HepG2 (cell line): ENCODE results near the gene CAMK2A.

Experiments used
- BRD4 ChIP-seq: sonication (generic); formaldehyde crosslinking; IDR thresholded peaks from 2 replicates; pipeline ENCODE4 v1.4.0; 2020; ENCODE audit warnings: missing genetic modification reagents
- CEBPB ChIP-seq: IDR thresholded peaks from 2 replicates; pipeline ENCODE4 v1.6.1; 2011; ENCODE audit warnings: low read depth, low read length, improper control_type of control experiment, borderline replicate concordance
- SAFB2 ChIP-seq: sonication (generic); formaldehyde crosslinking; IDR thresholded peaks from 2 replicates; pipeline ENCODE4 v1.5.1; 2020; ENCODE audit warnings: missing genetic modification reagents, low read depth, mild to moderate bottlenecking, borderline replicate concordance
- ZBTB42 ChIP-seq: sonication (generic); formaldehyde crosslinking; IDR thresholded peaks from 2 replicates; pipeline ENCODE4 v1.5.0; 2020; ENCODE audit warnings: mild to moderate bottlenecking, missing genetic modification reagents
- ZNF24 ChIP-seq: fragments of 450-650 bp; IDR thresholded peaks from 2 replicates; pipeline ENCODE4 v1.6.1; 2017; ENCODE audit warnings: antibody characterized with exemption, mild to moderate bottlenecking
- ZNF775 ChIP-seq: sonication (generic); formaldehyde crosslinking; IDR thresholded peaks from 2 replicates; pipeline ENCODE4 v1.4.0; 2020; ENCODE audit warnings: missing genetic modification reagents, mild to moderate bottlenecking, moderate library complexity, borderline replicate concordance
- TF ChIP-seq, protein P1 (sequence below): sonication (generic); formaldehyde crosslinking; IDR thresholded peaks from 2 replicates; pipeline ENCODE4 v1.4.0; 2020; ENCODE audit warnings: low read depth, missing genetic modification reagents
- TF ChIP-seq, protein P2 (sequence below): sonication (generic); formaldehyde crosslinking; IDR thresholded peaks from 2 replicates; pipeline ENCODE4 v1.5.0; 2020; ENCODE audit warnings: mild to moderate bottlenecking, missing genetic modification reagents, moderate library complexity

- TF ChIP-seq BRD4 (CRISPR knock-in tag) (no peak), ZBTB42 (CRISPR knock-in tag) (no peak), ZNF775 (no peak), CEBPB (no peak), SAFB2 (CRISPR knock-in tag) (no peak), ZNF24 (no peak)
- TF ChIP-seq, protein P1, sequence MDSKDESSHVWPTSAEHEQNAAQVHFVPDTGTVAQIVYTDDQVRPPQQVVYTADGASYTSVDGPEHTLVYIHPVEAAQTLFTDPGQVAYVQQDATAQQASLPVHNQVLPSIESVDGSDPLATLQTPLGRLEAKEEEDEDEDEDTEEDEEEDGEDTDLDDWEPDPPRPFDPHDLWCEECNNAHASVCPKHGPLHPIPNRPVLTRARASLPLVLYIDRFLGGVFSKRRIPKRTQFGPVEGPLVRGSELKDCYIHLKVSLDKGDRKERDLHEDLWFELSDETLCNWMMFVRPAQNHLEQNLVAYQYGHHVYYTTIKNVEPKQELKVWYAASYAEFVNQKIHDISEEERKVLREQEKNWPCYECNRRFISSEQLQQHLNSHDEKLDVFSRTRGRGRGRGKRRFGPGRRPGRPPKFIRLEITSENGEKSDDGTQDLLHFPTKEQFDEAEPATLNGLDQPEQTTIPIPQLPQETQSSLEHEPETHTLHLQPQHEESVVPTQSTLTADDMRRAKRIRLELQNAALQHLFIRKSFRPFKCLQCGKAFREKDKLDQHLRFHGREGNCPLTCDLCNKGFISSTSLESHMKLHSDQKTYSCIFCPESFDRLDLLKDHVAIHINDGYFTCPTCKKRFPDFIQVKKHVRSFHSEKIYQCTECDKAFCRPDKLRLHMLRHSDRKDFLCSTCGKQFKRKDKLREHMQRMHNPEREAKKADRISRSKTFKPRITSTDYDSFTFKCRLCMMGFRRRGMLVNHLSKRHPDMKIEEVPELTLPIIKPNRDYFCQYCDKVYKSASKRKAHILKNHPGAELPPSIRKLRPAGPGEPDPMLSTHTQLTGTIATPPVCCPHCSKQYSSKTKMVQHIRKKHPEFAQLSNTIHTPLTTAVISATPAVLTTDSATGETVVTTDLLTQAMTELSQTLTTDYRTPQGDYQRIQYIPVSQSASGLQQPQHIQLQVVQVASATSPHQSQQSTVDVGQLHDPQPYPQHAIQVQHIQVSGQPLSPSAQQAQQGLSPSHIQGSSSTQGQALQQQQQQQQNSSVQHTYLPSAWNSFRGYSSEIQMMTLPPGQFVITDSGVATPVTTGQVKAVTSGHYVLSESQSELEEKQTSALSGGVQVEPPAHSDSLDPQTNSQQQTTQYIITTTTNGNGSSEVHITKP, result no peak
- TF ChIP-seq, protein P2, sequence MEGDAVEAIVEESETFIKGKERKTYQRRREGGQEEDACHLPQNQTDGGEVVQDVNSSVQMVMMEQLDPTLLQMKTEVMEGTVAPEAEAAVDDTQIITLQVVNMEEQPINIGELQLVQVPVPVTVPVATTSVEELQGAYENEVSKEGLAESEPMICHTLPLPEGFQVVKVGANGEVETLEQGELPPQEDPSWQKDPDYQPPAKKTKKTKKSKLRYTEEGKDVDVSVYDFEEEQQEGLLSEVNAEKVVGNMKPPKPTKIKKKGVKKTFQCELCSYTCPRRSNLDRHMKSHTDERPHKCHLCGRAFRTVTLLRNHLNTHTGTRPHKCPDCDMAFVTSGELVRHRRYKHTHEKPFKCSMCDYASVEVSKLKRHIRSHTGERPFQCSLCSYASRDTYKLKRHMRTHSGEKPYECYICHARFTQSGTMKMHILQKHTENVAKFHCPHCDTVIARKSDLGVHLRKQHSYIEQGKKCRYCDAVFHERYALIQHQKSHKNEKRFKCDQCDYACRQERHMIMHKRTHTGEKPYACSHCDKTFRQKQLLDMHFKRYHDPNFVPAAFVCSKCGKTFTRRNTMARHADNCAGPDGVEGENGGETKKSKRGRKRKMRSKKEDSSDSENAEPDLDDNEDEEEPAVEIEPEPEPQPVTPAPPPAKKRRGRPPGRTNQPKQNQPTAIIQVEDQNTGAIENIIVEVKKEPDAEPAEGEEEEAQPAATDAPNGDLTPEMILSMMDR (CRISPR knock-in tag), result no peak
These were observed 70.4 kb downstream of the CAMK2A start for GRCh38 chr5:150219142-150219541.
